Measurements from ENCODE around the gene NTN1.

- TF ChIP-seq POLR2A (IDR thresholded peaks at IDR 0.05) (no peak), POLR2AphosphoS5 (IDR thresholded peaks at IDR 0.05; ENCODE audit: insufficient read depth in 1 of 2, low read depth in 1 of 2) (no peak)
- TF ChIP-seq, protein P1, sequence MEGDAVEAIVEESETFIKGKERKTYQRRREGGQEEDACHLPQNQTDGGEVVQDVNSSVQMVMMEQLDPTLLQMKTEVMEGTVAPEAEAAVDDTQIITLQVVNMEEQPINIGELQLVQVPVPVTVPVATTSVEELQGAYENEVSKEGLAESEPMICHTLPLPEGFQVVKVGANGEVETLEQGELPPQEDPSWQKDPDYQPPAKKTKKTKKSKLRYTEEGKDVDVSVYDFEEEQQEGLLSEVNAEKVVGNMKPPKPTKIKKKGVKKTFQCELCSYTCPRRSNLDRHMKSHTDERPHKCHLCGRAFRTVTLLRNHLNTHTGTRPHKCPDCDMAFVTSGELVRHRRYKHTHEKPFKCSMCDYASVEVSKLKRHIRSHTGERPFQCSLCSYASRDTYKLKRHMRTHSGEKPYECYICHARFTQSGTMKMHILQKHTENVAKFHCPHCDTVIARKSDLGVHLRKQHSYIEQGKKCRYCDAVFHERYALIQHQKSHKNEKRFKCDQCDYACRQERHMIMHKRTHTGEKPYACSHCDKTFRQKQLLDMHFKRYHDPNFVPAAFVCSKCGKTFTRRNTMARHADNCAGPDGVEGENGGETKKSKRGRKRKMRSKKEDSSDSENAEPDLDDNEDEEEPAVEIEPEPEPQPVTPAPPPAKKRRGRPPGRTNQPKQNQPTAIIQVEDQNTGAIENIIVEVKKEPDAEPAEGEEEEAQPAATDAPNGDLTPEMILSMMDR (IDR thresholded peaks at IDR 0.05): no peak
Observed at GRCh38 chr17:9003355-9004131, 17.8 kb upstream of the NTN1 start.
